GM12891 (cell line): ENCODE measurements around the gene OR2A5.

ENCODE experiments used
- POLR2A ChIP-seq: IDR thresholded peaks from 2 replicates; pipeline ENCODE4 v1.6.1; 2011; ENCODE audit warnings: low read depth, low read length, control low read depth
- POLR2AphosphoS5 ChIP-seq: IDR thresholded peaks from 2 replicates; pipeline ENCODE4 v1.6.1; 2011; ENCODE audit warnings: low read depth, low read length, control low read depth
- SPI1 ChIP-seq: IDR thresholded peaks from 2 replicates; pipeline ENCODE4 v1.6.1; 2011; ENCODE audit warnings: low read depth, low read length, control low read depth

GRCh38 chr7:144006029-144006691 lies 42.6 kb upstream of the OR2A5 start:
- no peak for TF ChIP-seq SPI1
- TF ChIP-seq POLR2AphosphoS5, result no peak
- no peak for TF ChIP-seq POLR2A
